ENCODE measurements around the gene FBN2.

GRCh38 chr5:128408622-128409021, 129.4 kb downstream of the FBN2 start:
- TF ChIP-seq POLR2A (IDR thresholded peaks at IDR 0.05) (no peak), CTCF (IDR thresholded peaks at IDR 0.05) (no peak)
